NCI-H187 treated with DMSO at 0.1 percent for 48 hours (cell line): ENCODE results near the gene GPC5.

Experiments
- DNase-seq: peaks from one replicate; lab custom pipeline; 2025; lab: John Stamatoyannopoulos, UW

Gene GPC5

GRCh38 chr13:92158346-92158745 lies 759.9 kb downstream of the GPC5 start:
- DNase-seq = no peak

GRCh38 chr13:92164822-92165221 lies 766.4 kb downstream of the GPC5 start:
- no peak for DNase-seq

- DNase-seq = no peak
Observed at GRCh38 chr13:92172191-92172590, 773.8 kb downstream of the GPC5 start.

GRCh38 chr13:92173254-92173653 lies 774.8 kb downstream of the GPC5 start:
- DNase-seq = no peak

GRCh38 chr13:92175330-92175729 lies 776.9 kb downstream of the GPC5 start:
- no peak for DNase-seq

- no peak for DNase-seq
Observed at GRCh38 chr13:92177966-92178365, 779.5 kb downstream of the GPC5 start.

DNA sequence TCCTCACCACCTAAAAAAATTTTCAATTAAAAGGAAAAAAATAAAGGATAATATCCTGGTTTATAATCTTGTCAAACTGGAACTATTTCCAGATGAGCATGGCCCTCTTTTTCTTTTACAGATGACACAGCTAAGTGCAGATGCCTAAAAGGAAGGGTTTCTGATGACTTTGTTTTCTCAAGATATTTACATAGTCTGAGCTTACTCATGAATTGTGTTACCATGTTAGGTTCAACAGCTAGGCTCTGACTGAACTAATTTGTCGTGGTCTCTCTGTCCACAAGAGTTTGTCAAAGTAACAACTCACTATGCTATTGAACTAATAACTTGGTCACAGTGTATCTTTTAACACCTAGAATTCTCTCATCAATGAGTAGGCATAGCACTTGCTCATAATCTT lies 780.8 kb downstream of the GPC5 start:
- DNase-seq = no peak

GRCh38 chr13:92187378-92187989 lies 789.1 kb downstream of the GPC5 start:
- no peak for DNase-seq

DNA sequence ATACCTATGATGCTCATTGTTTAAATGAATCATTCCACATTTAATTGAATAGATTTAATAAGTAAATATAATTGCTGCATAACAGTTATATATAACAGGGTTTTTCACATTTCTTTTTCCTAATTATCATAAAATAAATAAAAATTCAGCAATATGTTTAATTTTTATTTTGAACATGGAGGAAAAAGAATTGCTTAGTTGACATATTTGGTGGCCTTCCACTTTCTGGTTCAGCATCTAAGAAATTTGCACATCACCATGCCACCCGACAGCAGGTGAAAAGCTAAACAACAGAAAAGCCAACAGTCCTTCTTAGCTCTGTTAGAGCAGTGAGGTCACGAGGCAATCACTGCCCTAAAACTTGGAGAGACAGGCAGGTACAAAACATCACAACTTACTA lies 790.2 kb downstream of the GPC5 start:
- no peak for DNase-seq

DNA sequence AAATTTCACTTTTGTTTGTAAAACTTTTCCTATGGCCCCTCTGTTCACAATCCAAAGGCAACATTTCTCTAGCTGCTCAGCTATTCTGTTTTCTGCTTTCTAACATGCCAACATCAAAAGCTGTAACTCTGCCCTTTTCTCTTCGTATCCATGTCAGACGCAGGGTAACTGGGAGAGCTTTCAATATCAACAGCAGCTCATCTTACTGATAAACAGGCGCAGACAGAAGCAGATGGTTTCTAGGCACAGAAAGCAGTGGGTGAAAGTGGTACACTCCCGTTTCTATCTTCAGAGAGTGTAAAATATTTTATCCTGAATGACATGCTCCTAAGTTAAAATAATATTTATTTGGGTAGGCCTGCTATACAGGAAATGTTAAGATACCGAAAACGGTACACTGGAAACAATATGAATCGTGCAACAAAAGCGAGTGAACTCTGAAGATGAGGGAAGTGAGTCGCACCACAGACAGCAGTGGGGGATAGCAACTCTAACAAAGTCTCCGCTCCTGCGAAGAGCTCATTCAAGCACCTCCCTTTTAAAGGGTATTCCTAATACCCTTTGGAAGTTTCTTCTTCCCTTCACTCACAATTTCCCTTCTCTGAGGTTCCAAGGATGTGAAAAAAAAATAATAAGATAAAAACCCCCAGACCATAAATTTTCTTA lies 798.3 kb downstream of the GPC5 start:
- DNase-seq = no peak

DNA sequence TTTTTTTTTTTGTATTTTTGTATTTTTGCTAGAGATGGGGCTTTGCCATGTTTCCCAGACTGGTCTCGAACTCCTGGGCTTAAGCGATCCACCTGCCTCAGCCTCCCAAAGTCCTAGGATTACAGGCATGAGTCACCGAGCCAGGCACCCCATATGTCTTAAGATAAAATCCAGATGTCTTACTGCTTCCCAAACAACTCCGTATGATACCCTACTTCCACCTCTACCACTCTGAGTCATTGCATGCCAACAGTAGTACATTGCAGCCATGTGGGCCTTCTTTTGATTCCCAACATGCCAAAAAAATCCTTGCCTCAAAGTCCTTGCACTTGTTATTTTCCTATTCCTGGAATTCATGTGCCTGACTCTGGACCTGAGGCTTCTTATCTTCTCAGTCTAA lies 799.2 kb downstream of the GPC5 start:
- DNase-seq = no peak

DNA sequence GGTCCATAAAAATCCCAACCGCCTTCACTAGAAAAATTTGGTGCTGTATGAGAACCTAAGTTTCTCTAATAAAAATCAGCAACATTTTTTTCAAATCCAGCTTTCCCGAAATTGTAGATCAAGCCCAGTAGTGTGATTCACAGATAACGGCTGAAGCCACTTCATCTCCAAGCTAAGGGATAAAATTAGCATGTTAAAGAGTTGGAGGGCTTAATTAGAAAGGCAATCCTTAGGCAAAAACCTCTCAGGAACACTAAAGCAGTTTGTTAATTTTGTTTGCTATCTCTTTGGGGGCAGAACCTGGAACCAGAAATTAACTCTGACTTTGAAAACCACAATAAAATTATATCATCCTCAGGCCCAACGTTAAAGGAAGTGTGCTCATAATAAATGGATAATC lies 820.2 kb downstream of the GPC5 start:
- DNase-seq = no peak

- no peak for DNase-seq
Observed at GRCh38 chr13:92221916-92222315, 823.5 kb downstream of the GPC5 start.

DNA sequence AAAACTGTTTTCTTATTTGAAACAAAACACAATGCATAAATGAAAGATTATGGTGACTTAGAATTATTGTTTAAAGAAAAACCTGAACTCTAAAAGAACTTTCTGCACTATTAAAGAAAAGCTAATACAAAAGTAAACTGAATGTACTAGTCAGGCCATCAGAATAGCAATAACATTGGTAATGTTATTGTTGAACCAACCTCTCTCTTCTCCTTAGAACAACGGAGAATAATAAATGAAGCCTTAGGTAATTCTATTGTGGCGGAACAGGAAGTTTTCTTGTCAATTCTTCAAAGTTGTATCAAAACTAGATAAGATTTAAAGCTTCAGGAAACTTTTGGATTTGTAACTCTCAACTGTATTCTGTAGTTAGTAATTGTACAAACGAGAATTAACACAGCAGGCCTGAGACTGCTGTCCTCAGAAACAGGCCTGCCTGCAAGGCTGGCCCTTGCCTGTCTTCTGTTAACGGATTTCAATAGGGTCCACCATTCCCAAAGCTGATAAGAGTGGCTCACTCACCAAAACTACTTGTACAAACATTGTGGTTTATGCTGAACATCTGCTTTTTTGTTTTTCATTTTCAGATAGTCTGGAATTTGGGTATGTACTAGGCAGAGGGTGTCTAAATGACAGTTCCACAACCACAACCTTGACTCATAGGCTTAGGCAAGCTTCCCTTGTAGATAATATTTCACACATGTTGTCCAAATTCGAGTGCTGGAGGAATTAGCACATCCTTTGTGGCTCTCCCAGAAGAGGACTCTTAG lies 825.8 kb downstream of the GPC5 start:
- DNase-seq = no peak

DNA sequence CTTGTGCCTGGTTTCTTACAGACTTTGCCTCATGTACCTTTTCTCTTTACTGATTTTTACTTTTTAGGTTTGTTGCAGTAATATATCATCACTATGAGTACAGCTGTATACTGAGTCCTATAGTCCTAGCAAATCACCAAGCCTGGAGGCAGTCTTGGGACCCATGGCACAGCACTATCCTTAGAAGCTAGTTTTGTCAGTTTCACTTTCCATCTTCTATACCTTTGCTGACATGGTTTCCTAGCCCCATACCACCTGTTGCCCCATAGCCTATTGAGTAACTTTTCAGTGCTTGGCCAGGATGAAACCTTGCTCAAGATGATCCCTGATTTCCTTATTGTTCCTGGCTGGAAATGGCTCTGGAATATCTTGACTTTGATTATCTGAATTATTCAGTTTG lies 826.4 kb downstream of the GPC5 start:
- DNase-seq = no peak

GRCh38 chr13:92225861-92226260 lies 827.4 kb downstream of the GPC5 start:
- DNase-seq = no peak

DNA sequence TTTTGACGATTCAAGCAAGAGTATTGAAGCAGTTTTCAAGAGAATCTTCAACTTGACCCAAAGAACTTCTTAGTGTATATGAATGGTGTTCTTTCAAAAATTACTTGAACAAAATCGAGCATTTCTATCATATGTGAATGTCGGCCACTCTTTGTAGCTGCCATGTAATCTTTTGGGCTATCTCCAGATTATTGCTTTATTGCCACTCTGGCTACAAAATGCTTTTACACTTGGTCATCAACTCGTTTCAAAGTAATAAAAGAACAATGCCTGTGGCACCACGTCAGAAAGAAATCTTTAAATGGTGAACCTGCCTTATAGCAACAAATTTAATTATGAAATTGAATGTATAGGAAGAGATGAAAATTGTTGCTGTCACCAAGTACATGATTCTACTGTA lies 834.5 kb downstream of the GPC5 start:
- DNase-seq = no peak

DNA sequence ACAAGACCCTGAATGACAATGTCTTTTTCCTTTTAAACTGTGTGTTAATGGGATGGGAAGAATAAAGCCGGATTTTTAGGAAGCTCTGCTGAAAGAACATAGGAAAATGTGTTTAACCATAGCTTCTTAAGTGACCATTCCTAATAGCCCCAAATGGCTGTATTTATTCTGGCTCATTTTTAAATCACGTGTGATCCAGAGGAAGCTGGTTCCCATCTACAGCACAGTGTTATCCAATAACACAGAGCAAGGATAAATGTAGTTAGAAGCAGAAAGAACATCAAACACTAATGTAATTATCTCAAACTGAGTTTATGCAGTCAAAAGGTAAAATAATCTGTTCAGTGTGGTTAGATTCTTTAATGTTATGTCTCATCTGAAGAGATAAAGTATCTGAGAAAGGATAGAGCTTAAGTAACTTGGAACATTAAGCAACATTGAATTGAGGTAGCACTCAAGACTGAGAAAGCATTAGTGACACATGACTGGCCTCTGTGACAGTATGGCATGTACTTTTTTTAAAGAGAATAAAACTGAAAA lies 853.3 kb downstream of the GPC5 start:
- no peak for DNase-seq

GRCh38 chr13:92255526-92255925 lies 857.1 kb downstream of the GPC5 start:
- DNase-seq = no peak

- no peak for DNase-seq
Observed at GRCh38 chr13:92256211-92256610, 857.8 kb downstream of the GPC5 start.

DNA sequence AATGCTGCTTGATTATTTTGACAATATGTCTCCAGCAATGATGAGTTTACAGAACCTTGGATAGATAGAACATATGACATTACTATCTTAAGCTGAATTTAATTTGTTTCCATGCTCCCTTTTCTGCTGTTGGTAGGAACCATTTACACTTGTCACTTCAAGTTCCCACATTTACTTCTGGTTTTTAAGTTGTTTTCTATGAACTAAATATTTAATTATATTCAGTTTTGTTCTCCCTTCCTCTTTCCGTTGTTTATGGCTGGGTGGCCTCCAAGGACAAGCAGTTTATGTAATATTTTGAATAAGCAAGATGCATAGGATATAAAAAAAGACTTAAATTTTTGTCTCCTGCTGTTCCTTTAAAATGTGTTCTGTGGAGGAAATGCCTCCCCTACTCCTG lies 860.6 kb downstream of the GPC5 start:
- no peak for DNase-seq

DNA sequence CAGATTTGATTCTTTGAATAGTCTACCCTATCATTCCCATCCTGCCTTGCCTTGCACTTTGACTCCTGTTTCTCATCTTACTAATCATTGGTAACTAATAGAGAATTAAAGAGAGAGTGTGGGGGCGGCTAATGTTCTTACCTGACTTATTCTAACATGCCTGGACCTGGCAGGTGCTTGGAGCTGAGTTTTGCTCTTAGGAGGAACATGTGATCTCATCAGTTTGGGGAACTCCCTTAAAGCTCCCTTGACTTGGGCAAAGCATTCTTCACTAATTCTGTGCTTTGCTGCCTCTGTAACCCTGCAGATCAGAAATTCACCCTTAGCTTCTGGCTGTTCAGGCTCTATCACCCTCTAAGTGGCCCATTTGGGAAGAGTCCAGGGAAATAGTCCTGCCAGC lies 861.1 kb downstream of the GPC5 start:
- DNase-seq = no peak

DNA sequence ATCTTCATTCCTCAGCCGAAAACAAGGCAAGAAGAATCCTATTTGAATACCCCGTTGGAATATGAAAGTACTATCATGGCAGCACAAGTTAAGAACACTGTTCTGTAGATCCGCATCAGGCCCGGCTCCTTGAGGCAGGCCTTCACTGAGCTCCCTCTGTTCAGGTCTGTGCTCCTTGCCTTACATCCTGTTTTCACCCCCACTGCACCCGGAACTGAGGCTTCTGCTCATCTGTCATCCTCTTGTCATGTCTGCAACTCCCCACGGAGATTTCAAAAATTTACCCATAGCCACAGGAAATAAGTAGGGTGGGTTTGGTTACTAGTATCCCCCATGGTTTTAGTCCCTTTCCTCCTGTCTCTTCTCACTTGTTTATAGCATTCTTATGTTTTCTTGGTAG lies 861.9 kb downstream of the GPC5 start:
- DNase-seq = no peak
